ENCODE results near the gene CTSF.
"Not testable (repeated sequence)": the region's sequence is repeated elsewhere in the genome, so short reads cannot be mapped to it uniquely, and the experiment has no call there.

Gene CTSF

DNA sequence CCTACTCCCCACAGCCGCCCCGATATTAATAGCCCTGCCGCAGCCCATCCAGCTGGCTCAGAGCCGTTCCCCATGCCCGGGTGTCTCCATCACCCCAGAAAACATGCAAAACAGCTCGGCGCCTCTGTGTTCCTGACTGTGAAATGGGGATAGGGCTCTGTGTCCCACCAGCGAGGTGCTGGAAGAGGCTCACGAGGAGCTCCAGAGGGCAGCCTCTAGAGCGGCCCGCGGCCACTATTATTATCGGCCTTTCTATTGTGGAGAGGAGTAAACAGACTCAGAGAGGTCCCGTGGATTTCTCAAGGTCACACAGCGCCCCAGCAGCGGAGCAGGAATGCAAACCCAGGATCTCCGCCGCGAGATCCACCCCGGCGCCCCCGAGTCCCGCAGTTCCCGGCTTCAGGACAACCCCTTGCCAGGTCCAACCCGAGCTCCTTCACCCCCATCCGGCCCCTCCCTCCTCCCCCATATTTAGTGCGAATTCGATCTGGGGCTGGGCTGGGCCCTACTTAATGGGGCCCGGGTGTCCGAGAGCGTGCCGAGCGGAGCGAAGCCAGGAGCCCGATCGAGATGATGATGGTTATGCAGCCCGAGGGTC, 21.9 kb downstream of the CTSF start, which contains the start of gene ACTN3:
Gene ACTN3 (plus strand): TSS at position 536 of the 598 bp plus-strand sequence. CDS start 35 bp downstream, at position 571.
- no peaks in the 10 kb centered on the region for H3K27me3 ChIP-seq
- no peaks in the 10 kb centered on the region for H3K9me3 ChIP-seq (replicated peaks in 1 of 11)
- H3K4me2 ChIP-seq = peak within 1 kb of the TSS; percentile 82 to 99 (median 96)
- TF ChIP-seq Cebpa-rat (IDR thresholded peaks at IDR 0.05) = no peak
- H3K4me1 ChIP-seq = peaks cover 34 to 57% (median 47%) of the 10 kb centered on the region in 10 experiments
- H3K36me3 ChIP-seq = peaks cover 6 to 19% (median 16%) of the 10 kb centered on the region in 11 experiments; a peak in 19 of 22 replicates
- peak within 1 kb of the TSS; percentile 84 to 98 (median 94) for H3K4me3 ChIP-seq
- peak within 1 kb of the TSS; percentile 76 to 96 (median 92); a peak in 21 of 22 replicates for H3K27ac ChIP-seq
- H3K9ac ChIP-seq = peak within 1 kb of the TSS; percentile 91 to 98 (median 94)
- peaks cover 0 to 23% (median 0%) of the 10 kb centered on the region in 11 experiments; a peak in 3 of 22 replicates for H4K20me1 ChIP-seq

DNA sequence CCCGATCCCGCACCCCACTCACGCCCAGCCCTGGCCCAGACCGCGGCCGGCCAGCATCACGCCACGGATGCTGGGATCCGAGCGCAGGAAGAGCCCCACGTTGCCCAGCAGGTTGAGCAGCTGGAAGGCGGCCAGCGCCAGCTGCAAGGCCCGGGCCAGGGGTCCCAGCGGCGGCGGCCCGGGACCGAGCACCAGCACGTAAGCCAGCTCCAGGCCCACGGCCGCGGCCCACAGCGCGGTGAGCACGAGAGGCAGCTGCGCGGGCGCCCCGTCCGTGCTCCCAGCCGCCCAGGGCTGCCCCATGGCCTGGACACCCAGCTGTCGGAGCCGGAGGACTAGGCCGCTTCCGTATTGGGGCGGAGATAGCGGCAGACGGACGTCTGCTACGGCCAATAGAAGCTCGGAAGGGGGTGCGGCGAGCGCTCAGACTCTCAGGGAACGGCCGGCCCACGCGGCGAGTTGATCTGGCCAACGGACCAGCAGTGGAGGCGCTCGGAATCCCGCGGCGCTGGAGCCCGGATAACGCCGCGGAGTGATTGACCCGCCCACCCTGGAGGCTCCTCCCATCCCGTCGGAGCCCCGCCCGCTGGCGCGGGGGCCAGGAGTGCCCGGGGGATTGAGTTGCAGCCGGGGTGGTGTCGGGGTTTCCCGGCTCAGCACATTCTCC, 22.6 kb downstream of the CTSF start, which contains the start of gene ZDHHC24:
Gene ZDHHC24 (minus strand): TSS at position 348 of the 667 bp plus-strand sequence. CDS start 45 bp downstream, at position 303.
- Histone ChIP-seq H3K9ac (peak within 1 kb of the TSS; percentile 91 to 98 (median 94)), H3K4me1 (peaks cover 34 to 57% (median 47%) of the 10 kb centered on the region in 10 experiments), H4K20me1 (peaks cover 0 to 23% (median 0%) of the 10 kb centered on the region in 11 experiments; a peak in 3 of 22 replicates), H3K36me3 (peaks cover 11 to 25% (median 22%) of the 10 kb centered on the region in 11 experiments; a peak in 19 of 22 replicates), H3K4me3 (peak within 1 kb of the TSS; percentile 84 to 98 (median 94)), H3K27me3 (no peaks in the 10 kb centered on the region), H3K4me2 (peak within 1 kb of the TSS; percentile 82 to 99 (median 96)), H3K9me3 (replicated peaks in 1 of 11) (no peaks in the 10 kb centered on the region), H3K27ac (peak within 1 kb of the TSS; percentile 76 to 96 (median 92); a peak in 21 of 22 replicates)
- TF ChIP-seq Cebpa-rat (IDR thresholded peaks at IDR 0.05) = no peak

DNA sequence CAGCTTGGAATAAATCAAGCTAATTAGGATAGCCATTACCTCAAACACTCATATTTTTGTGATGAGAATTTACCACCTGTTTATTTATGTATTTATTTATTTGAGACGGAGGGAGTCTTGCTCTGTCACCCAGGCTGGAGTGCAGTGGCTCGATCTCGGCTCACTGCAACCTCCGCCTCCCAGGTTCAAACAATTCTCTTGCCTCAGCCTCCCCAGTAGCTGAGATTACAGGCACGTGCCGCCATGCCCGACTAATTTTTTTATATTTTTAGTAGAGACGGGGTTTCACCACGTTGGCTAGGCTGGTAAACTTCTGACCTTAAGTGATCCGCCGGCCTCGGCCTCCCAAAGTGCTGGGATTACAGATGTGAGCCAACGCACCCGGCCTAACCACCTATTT, 23.5 kb downstream of the CTSF start:
- H3K27ac ChIP-seq = peak overlapping the region; percentile 76 to 96 (median 92); a peak in 21 of 22 replicates
- peak overlapping the region; percentile 82 to 99 (median 96) for H3K4me2 ChIP-seq
- peaks cover 12 to 34% (median 29%) of the 10 kb centered on the region in 11 experiments; a peak in 21 of 22 replicates for H3K36me3 ChIP-seq
- peaks cover 34 to 57% (median 47%) of the 10 kb centered on the region in 10 experiments for H3K4me1 ChIP-seq
- H3K9ac ChIP-seq = peak overlapping the region; percentile 91 to 98 (median 94)
- H4K20me1 ChIP-seq = peaks cover 0 to 23% (median 0%) of the 10 kb centered on the region in 11 experiments; a peak in 3 of 22 replicates
- H3K9me3 ChIP-seq (replicated peaks in 1 of 11); H3K27me3 ChIP-seq: not testable (repeated sequence)
- H3K4me3 ChIP-seq = peak overlapping the region; percentile 84 to 98 (median 94)

DNA sequence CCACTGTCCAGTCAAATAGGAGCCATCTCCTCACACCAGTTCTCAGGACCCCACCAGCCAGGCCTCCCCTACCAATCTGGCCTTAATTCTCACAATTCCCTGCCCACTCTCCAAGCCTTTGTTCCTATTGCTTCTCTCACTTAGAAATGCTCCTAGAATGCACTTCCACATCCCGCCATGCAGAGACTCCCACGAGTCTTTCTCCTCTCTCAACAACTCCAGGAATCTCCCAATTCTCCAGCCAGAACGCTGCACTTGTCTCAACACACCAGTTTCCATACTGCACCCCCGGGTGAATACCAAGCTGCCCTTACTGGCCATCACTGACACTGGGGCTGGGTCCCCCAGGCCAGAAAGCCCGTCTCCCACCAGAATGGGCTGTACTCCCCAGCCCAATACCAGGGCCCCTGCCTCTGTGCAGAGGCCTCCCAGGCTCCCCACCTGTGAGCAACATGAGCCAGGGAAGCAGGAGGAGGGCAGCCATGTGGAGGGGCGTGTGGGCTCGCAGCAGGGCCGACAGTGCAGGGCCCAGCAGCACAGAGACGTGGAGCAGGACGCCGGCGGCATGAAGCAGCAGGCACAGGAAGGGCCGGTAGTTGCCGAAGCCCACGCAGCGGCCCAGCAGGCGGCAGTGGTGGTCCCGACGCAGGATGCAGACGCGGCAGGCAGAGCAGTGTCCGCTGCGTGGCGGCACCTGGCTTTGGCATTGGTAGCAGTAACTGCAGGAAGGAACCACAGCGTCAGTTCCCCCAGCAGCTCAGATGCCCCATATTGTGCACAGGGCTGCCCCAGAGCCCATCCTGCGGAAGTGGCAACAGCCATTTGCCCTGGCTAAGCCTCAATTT, 24.9 kb downstream of the CTSF start:
- Histone ChIP-seq H3K36me3 (peaks cover 26 to 48% (median 44%) of the 10 kb centered on the region in 11 experiments), H3K4me3 (peak overlapping the region in 9 of 10 experiments; percentile 84 to 98 (median 93); a peak in 15 of 20 replicates), H3K9ac (peak overlapping the region; percentile 27 to 98 (median 94); a peak in 20 of 22 replicates), H3K27me3 (no peaks in the 10 kb centered on the region), H3K4me2 (peak overlapping the region; percentile 82 to 99 (median 96)), H4K20me1 (peaks cover 0 to 30% (median 0%) of the 10 kb centered on the region in 11 experiments; a peak in 5 of 22 replicates), H3K9me3 (replicated peaks in 1 of 11) (no peaks in the 10 kb centered on the region), H3K4me1 (peaks cover 34 to 57% (median 47%) of the 10 kb centered on the region in 10 experiments), H3K27ac (peak overlapping the region in 10 of 11 experiments; percentile 81 to 96 (median 92); a peak in 18 of 22 replicates)
- TF ChIP-seq Cebpa-rat (IDR thresholded peaks at IDR 0.05) = no peak

DNA sequence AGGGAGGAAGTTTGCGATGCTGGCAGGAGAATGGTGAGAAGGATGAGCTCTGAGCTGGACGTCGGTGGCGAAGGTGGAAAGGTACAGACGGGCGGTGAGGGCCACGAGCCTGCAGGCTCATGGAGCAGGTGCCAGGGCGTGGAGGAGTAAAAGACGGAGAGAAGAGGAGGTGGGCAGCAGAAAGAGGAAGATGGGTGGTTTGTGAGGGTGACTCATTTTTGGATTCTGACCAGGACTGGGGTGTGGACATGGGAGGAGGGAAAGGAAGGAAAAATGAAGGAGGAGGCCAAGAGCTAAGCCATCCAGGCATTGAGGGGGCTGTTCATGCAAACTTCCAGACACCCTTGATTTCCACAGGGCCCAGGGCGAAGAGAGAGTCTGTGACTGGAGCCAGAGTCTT, 26.0 kb downstream of the CTSF start:
- no peak overlapping the region for H3K4me3 ChIP-seq
- peaks cover 32 to 59% (median 50%) of the 10 kb centered on the region in 11 experiments for H3K36me3 ChIP-seq
- TF ChIP-seq Cebpa-rat (IDR thresholded peaks at IDR 0.05) = no peak
- peaks cover 34 to 50% (median 46%) of the 10 kb centered on the region in 10 experiments for H3K4me1 ChIP-seq
- H3K27ac ChIP-seq = peak overlapping the region in 5 of 11 experiments; percentile 25 to 95 (median 92); a peak in 3 of 22 replicates
- no peaks in the 10 kb centered on the region for H3K27me3 ChIP-seq
- H4K20me1 ChIP-seq = peaks cover 0 to 30% (median 0%) of the 10 kb centered on the region in 11 experiments; a peak in 5 of 22 replicates
- H3K9me3 ChIP-seq (replicated peaks in 1 of 11) = no peaks in the 10 kb centered on the region
- peak overlapping the region in 10 of 11 experiments; percentile 10 to 98 (median 70); a peak in 13 of 22 replicates for H3K9ac ChIP-seq
- H3K4me2 ChIP-seq = peak overlapping the region in 9 of 11 experiments; percentile 82 to 99 (median 97); a peak in 14 of 22 replicates

DNA sequence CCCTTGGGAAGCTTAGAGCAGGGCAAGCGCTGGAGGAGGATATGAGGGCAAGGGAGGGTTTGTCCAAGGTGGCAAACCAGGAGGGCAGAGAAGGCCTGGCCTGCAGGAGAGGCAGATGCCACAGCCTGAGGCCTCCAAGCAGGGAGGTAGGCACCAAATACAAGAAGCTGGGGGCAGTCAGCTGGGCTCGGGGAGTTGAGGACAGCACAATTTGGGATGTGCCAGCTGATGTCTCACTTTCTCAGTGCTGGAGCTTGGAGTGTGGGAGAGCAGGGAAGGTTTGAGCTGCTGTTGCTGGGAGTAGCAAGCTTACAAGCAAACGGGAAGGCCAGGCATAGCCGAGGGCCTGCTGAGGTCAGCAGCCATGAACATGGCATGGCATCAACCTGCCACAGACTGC, 26.5 kb downstream of the CTSF start:
- no peaks in the 10 kb centered on the region for H3K9me3 ChIP-seq (replicated peaks in 1 of 11)
- peaks cover 0 to 30% (median 0%) of the 10 kb centered on the region in 11 experiments; a peak in 5 of 22 replicates for H4K20me1 ChIP-seq
- TF ChIP-seq Cebpa-rat (IDR thresholded peaks at IDR 0.05) = no peak
- peak overlapping the region in 4 of 11 experiments; percentile 82 to 99 (median 95); a peak in 6 of 22 replicates for H3K4me2 ChIP-seq
- H3K36me3 ChIP-seq = peaks cover 36 to 63% (median 54%) of the 10 kb centered on the region in 11 experiments
- 0 out of 22 replicates have a peak overlapping the region, but pooled peaks of 2 of the 11 experiments have one; percentile 25 to 92 for H3K27ac ChIP-seq
- no peak overlapping the region for H3K4me3 ChIP-seq
- peak overlapping the region in 9 of 11 experiments; percentile 10 to 98 (median 47); a peak in 5 of 22 replicates for H3K9ac ChIP-seq
- peaks cover 34 to 46% (median 43%) of the 10 kb centered on the region in 10 experiments for H3K4me1 ChIP-seq
- no peaks in the 10 kb centered on the region for H3K27me3 ChIP-seq

DNA sequence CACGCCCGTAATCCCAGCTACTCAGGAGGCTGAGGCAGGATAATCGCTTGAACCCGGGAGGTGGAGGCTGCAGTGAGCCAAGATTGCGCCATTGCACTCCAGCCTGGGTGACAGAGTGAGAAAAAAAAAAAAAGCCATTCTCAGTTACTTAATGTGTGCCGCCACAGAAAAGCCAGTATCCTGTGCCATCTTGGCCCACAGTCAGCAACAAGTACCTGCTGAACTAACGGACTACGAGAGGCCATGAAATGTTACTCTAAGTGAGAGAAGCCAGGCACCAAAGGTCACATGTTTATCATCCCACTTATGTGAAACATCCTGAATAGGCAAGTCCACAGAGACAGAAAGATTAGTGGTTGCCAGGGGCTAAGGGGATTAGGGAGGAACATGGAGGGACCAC, 27.8 kb downstream of the CTSF start:
- H3K4me3 ChIP-seq; H3K9me3 ChIP-seq (replicated peaks in 1 of 11); H3K4me2 ChIP-seq; H3K27ac ChIP-seq; H3K9ac ChIP-seq; H3K27me3 ChIP-seq: not testable (repeated sequence)
- H4K20me1 ChIP-seq = peaks cover 0 to 30% (median 0%) of the 10 kb centered on the region in 11 experiments; a peak in 5 of 22 replicates
- peaks cover 49 to 76% (median 66%) of the 10 kb centered on the region in 11 experiments for H3K36me3 ChIP-seq
- H3K4me1 ChIP-seq = peaks cover 27 to 38% (median 36%) of the 10 kb centered on the region in 10 experiments

DNA sequence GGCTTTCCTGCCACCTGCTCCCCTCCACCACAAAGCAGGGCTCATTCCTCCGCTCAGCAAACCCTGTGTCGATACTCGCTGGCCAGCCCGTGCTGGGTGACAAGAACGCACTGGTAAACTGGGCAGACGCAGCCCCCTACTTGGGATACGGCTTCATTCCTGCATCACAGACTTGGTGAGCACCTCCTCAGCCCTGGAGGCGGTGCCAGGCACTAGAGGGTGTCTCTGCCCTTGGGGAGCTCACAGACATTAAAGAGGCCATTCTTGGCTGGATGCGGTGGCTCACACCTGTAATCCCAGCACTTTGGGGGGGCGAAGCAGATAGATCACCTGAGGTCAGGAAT, 28.6 kb downstream of the CTSF start:
- H3K27me3 ChIP-seq = no peaks in the 10 kb centered on the region
- peaks cover 0 to 30% (median 0%) of the 10 kb centered on the region in 11 experiments; a peak in 5 of 22 replicates for H4K20me1 ChIP-seq
- peaks cover 22 to 33% (median 32%) of the 10 kb centered on the region in 10 experiments for H3K4me1 ChIP-seq
- no peak for TF ChIP-seq Cebpa-rat (IDR thresholded peaks at IDR 0.05)
- no peak overlapping the region for H3K4me2 ChIP-seq
- H3K36me3 ChIP-seq = peaks cover 51 to 83% (median 73%) of the 10 kb centered on the region in 11 experiments
- 0 out of 22 replicates have a peak overlapping the region, but pooled peaks of 1 of the 11 experiments have one; percentile 9 for H3K9ac ChIP-seq
- H3K9me3 ChIP-seq (replicated peaks in 1 of 11) = no peaks in the 10 kb centered on the region
- H3K27ac ChIP-seq = no peak overlapping the region
- H3K4me3 ChIP-seq = no peak overlapping the region
